GM12873 (cell line): Measurements from ENCODE around the gene CERS5.

Source experiments
- CTCF ChIP-seq: IDR thresholded peaks from 2 replicates; pipeline ENCODE4 v1.5.1; 2012; ENCODE audit warnings: low read depth, mild to moderate bottlenecking, moderate library complexity, low read length, control low read depth; ENCODE audit not compliant: insufficient read depth; ENCODE audit errors: missing control alignments

Gene CERS5

GRCh38 chr12:50083301-50083700 is 83.9 kb downstream of the CERS5 start:
- no peak for TF ChIP-seq CTCF

- no peak for TF ChIP-seq CTCF
Observed at GRCh38 chr12:50082644-50083043, 84.5 kb downstream of the CERS5 start.

GRCh38 chr12:50081096-50081808 is 85.9 kb downstream of the CERS5 start:
- TF ChIP-seq CTCF = no peak

- TF ChIP-seq CTCF = no peak
Observed at GRCh38 chr12:50079771-50080170, 87.4 kb downstream of the CERS5 start.
